Liver (tissue), 3 donors: Measurements from ENCODE around the gene OR12D3.

Experiments used
- RAD21 ChIP-seq, 2 donors: IDR thresholded peaks; 2 replicates each; pipeline ENCODE4 v1.6.1; 2016; ENCODE audit warnings: antibody characterized with exemption in 2 of 2, mild to moderate bottlenecking in 2 of 2
- TF ChIP-seq, protein P1 (sequence below): fragments of 150-350 bp; IDR thresholded peaks from 2 replicates; pipeline ENCODE4 v1.5.1; 2017; ENCODE audit warnings: improper control_type of control experiment, low read depth, low read length; ENCODE audit not compliant: missing input control
- donor health status: healthy.
- donor health status: healthy.

DNA sequence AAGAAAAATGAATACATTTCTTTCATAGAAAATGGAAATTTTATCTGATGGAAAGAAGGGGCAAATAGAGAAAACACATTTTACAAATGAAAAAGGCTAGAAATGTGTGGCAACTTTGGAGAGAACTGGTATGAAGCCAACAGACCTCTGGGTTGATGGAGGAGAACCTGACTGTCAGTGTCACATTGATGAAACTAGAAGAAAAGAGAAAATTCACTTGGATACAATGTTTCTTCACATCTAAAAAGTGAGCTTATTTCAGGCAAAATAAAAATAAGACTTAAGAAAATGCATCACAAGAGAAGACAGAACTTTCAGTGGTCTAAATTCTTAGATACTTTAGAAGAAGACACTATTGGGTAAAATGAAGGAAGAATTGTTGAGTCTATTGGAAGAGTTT lies 20.2 kb upstream of the OR12D3 start, which contains the start of gene OR12D2:
- TF ChIP-seq RAD21 (IDR thresholded peaks at IDR 0.05), result no peak
- TF ChIP-seq, protein P1, sequence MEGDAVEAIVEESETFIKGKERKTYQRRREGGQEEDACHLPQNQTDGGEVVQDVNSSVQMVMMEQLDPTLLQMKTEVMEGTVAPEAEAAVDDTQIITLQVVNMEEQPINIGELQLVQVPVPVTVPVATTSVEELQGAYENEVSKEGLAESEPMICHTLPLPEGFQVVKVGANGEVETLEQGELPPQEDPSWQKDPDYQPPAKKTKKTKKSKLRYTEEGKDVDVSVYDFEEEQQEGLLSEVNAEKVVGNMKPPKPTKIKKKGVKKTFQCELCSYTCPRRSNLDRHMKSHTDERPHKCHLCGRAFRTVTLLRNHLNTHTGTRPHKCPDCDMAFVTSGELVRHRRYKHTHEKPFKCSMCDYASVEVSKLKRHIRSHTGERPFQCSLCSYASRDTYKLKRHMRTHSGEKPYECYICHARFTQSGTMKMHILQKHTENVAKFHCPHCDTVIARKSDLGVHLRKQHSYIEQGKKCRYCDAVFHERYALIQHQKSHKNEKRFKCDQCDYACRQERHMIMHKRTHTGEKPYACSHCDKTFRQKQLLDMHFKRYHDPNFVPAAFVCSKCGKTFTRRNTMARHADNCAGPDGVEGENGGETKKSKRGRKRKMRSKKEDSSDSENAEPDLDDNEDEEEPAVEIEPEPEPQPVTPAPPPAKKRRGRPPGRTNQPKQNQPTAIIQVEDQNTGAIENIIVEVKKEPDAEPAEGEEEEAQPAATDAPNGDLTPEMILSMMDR, result no peak
